Ascending aorta (tissue), 2 donors: ENCODE data around the gene SH3PXD2A. TPM values are rescaled to one million over a fixed set of nuclear protein-coding genes. Genes with fewer than 3 reads are reported as not detected.

Experiments
- DNase-seq, 2 donors: peaks; one replicate each; pipeline ENCODE4 v3.0.0-alpha.2; 2019; ENCODE audit warnings: low spot score in 2 of 2
- H3K27ac ChIP-seq, 2 donors: fragments of 200-600 bp; sonication (generic); one replicate each; pipeline ENCODE4 v1.5.1; 2016 to 2017; ENCODE audit warnings: mild to moderate bottlenecking in 1 of 2
- H3K27me3 ChIP-seq: fragments of 200-600 bp; sonication (generic); one replicate; pipeline ENCODE4 v1.5.1; 2017
- H3K36me3 ChIP-seq, 2 donors: fragments of 200-600 bp; sonication (generic); one replicate each; pipeline ENCODE4 v1.5.1; 2016
- H3K4me1 ChIP-seq, 2 donors: fragments of 200-600 bp; sonication (generic); one replicate each; pipeline ENCODE4 v1.5.1; 2016 to 2017; ENCODE audit warnings: mild to moderate bottlenecking in 1 of 2
- H3K4me3 ChIP-seq, 2 donors: fragments of 200-600 bp; sonication (generic); one replicate each; pipeline ENCODE4 v1.5.1; 2016 to 2017; ENCODE audit warnings: mild to moderate bottlenecking in 1 of 2
- H3K9me3 ChIP-seq, 2 donors: fragments of 200-600 bp; sonication (generic); one replicate each; pipeline ENCODE4 v1.5.1; 2016
- intact Hi-C: fragments of 100-400 bp; cut with DNase I; formaldehyde crosslinking; loops from one replicate; pipeline ENCODE4 v1.15.1; 2023
- total RNA-seq: library from RNA; depleted of rRNA; stranded (reverse); fragments of >200 nt; gene quantifications from one replicate; pipeline ENCODE4 v1.1.0, GENCODE V29; 2016
- TF ChIP-seq, protein P1 (sequence below), 3 experiments: fragments of 200-600 bp in 2 of 3; fragments of 450-650 bp in 1 of 3; sonication (generic) in 2 of 3; IDR thresholded peaks; one replicate each; pipeline ENCODE4 v1.5.1; 2016 to 2019; ENCODE audit warnings: antibody characterized with exemption in 3 of 3, mild to moderate bottlenecking in 1 of 3, moderate library complexity in 1 of 3

The SH3PXD2A gene, protein sequence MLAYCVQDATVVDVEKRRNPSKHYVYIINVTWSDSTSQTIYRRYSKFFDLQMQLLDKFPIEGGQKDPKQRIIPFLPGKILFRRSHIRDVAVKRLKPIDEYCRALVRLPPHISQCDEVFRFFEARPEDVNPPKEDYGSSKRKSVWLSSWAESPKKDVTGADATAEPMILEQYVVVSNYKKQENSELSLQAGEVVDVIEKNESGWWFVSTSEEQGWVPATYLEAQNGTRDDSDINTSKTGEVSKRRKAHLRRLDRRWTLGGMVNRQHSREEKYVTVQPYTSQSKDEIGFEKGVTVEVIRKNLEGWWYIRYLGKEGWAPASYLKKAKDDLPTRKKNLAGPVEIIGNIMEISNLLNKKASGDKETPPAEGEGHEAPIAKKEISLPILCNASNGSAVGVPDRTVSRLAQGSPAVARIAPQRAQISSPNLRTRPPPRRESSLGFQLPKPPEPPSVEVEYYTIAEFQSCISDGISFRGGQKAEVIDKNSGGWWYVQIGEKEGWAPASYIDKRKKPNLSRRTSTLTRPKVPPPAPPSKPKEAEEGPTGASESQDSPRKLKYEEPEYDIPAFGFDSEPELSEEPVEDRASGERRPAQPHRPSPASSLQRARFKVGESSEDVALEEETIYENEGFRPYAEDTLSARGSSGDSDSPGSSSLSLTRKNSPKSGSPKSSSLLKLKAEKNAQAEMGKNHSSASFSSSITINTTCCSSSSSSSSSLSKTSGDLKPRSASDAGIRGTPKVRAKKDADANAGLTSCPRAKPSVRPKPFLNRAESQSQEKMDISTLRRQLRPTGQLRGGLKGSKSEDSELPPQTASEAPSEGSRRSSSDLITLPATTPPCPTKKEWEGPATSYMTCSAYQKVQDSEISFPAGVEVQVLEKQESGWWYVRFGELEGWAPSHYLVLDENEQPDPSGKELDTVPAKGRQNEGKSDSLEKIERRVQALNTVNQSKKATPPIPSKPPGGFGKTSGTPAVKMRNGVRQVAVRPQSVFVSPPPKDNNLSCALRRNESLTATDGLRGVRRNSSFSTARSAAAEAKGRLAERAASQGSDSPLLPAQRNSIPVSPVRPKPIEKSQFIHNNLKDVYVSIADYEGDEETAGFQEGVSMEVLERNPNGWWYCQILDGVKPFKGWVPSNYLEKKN
- total RNA-seq: 50.0 TPM

DNA sequence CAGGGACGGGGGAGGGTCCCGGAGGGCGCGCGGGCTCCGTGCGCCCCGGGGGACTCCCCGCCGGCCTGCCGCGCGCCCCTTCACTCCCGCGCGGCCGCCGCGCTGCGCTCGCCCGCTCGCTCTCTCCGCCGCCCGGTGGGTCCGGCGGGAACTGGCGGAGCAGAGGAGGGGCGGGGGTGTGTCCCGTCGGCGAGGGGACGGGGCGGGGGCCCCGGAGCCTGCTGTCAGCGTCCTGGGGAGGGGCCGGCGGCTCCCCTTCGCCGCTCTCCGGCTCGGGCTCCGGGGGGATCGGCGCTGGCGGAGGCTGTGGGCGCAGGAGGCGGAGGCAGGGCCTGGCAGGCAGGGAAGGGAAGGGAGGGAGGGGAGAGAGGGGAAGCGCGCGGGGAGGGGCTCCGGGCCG, at the start of gene SH3PXD2A:
Gene SH3PXD2A (minus strand): TSS at position 153 of the 400 bp plus-strand sequence. CDS start 310 bp downstream, outside the sequence.
- no peaks in the 10 kb centered on the region for H3K27me3 ChIP-seq
- peak within 1 kb of the TSS; percentile 75 to 78 for H3K4me3 ChIP-seq
- DNase-seq: no peak
- no peaks in the 10 kb centered on the region for H3K36me3 ChIP-seq
- H3K9me3 ChIP-seq: no peaks in the 10 kb centered on the region
- TF ChIP-seq, protein P1, sequence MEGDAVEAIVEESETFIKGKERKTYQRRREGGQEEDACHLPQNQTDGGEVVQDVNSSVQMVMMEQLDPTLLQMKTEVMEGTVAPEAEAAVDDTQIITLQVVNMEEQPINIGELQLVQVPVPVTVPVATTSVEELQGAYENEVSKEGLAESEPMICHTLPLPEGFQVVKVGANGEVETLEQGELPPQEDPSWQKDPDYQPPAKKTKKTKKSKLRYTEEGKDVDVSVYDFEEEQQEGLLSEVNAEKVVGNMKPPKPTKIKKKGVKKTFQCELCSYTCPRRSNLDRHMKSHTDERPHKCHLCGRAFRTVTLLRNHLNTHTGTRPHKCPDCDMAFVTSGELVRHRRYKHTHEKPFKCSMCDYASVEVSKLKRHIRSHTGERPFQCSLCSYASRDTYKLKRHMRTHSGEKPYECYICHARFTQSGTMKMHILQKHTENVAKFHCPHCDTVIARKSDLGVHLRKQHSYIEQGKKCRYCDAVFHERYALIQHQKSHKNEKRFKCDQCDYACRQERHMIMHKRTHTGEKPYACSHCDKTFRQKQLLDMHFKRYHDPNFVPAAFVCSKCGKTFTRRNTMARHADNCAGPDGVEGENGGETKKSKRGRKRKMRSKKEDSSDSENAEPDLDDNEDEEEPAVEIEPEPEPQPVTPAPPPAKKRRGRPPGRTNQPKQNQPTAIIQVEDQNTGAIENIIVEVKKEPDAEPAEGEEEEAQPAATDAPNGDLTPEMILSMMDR (IDR thresholded peaks at IDR 0.05): peak in 1 of 3 experiments; percentile 19
- peak within 1 kb of the TSS; percentile 36 to 57 for H3K27ac ChIP-seq
- intact Hi-C loops: loop anchor here (2.0 to 5.0 kb wide), 2 partner anchors 37 to 83 kb away; no protein-coding TSS in a partner anchor
- peaks cover 5 to 38% of the 10 kb centered on the region in 2 donors for H3K4me1 ChIP-seq

DNA sequence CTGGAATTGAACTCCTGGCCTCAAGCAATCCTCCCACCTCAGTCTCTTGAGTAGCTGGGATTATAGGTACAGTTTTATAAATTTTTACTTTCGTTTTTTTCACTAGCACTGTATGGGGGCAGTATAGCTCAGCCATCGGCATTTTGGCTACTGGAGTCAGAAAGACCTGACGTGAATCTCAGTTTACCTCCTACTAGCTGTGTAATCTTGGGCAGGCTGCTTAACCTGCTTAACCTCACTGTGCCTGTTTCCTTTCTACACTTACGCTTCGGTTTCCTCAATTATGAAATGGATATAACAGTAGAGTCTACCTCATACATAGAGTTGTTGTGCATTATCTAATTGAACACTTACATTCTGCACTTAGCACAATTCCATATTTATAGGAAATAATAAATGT, 45.9 kb upstream of the SH3PXD2A start:
- H3K36me3 ChIP-seq: peaks cover 26 to 63% of the 10 kb centered on the region in 2 donors
- no peaks in the 10 kb centered on the region for H3K9me3 ChIP-seq
- intact Hi-C loops: loop anchor here (10.0 kb wide), 1 partner anchor 354 kb away; the partner anchor contains the start of gene GSTO1
- no peak for DNase-seq
- H3K27ac ChIP-seq: no peak overlapping the region
- no peaks in the 10 kb centered on the region for H3K27me3 ChIP-seq
- TF ChIP-seq, protein P1 (IDR thresholded peaks at IDR 0.05): no peak
- H3K4me3 ChIP-seq: no peak overlapping the region
- H3K4me1 ChIP-seq: peaks cover 4 to 16% of the 10 kb centered on the region in 2 donors

DNA sequence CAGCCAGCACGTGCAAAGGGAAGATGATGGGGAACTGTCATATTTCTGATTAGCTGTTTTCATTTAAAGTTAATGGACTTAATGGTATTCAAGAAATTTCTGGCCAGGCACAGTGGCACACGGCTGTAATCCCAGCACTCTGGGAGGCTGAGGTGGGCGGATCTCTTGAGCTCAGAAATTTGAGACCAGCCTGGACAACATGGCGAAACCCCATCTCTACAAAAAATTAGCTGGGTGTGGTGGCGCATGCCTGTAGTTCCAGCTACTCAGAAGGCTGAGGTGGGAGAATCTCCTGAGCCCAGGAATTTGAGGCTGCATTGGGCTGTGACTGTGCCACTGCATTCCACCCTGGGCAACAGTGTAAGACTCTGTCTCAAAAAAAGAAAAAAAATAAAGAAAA, 43.9 kb upstream of the SH3PXD2A start:
- H3K27ac ChIP-seq: no peak overlapping the region
- no peak overlapping the region for H3K4me3 ChIP-seq
- intact Hi-C loops: no loop called here
- H3K36me3 ChIP-seq: peaks cover 26 to 61% of the 10 kb centered on the region in 2 donors
- no peaks in the 10 kb centered on the region for H3K9me3 ChIP-seq
- H3K27me3 ChIP-seq: no peaks in the 10 kb centered on the region
- TF ChIP-seq, protein P1 (IDR thresholded peaks at IDR 0.05): no peak
- no peak for DNase-seq
- peaks cover under 1 to 6% of the 10 kb centered on the region in 2 donors for H3K4me1 ChIP-seq

DNA sequence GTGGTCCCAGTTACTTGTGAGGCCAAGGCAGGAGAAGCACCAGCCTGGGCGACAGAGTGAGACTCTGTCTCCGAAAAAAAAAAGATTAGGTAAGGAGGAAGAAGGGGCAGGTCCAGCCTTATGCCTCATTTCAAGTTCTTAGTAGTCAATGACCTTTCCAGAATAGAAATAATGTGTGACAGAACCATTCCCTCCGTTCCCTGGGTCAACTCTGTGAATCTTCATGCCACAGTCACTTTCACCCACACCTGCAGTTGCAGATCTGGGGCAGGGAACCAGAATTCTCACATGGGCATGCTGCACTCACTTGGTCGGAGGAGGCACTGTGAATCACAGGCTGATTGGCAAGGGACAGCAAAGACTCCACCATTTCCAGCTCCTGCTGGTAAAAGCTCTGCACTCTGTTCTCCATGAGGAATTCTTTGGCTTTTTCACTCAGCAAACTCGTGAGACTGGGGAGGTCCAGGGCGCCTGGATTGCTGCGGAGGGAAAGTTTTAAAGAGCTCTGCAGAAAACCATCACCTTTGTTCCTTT, 41.9 kb upstream of the SH3PXD2A start:
- intact Hi-C loops: no loop called here
- Histone ChIP-seq H3K27me3 (no peaks in the 10 kb centered on the region), H3K36me3 (peaks cover 22 to 59% of the 10 kb centered on the region in 2 donors), H3K9me3 (no peaks in the 10 kb centered on the region), H3K4me1 (peaks cover 4 to 9% of the 10 kb centered on the region in 2 donors), H3K4me3 (no peak overlapping the region), H3K27ac (no peak overlapping the region)
- peak in 1 of 2 donors; percentile 28 for DNase-seq
- TF ChIP-seq, protein P1 (IDR thresholded peaks at IDR 0.05): no peak

DNA sequence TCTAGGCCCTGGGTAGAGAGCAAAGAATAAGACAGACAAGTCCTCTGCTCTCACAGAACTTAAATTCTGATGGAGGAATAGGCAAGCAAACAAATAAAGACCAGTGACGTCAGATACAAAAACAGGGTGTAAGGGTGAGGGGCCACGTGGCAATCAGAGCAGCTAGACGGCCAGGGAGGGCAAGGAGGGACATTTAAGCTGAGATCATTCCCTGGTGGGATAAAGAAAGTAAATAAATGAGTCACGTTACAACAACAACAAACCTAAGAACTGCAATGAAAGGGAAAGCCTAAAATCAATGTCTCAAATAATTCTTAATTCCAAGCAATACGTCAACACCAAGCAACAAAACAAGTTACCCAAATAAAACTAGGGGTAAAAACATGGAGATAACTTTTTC, 40.8 kb upstream of the SH3PXD2A start:
- Histone ChIP-seq H3K4me3 (no peak overlapping the region), H3K4me1 (peaks cover 4 to 9% of the 10 kb centered on the region in 2 donors), H3K36me3 (peaks cover 26 to 65% of the 10 kb centered on the region in 2 donors), H3K27me3 (no peaks in the 10 kb centered on the region), H3K9me3 (no peaks in the 10 kb centered on the region), H3K27ac (peak overlapping the region; percentile 58 to 61)
- intact Hi-C loops: no loop called here
- no peak for DNase-seq
- TF ChIP-seq, protein P1 (IDR thresholded peaks at IDR 0.05): no peak
